Stimulated activated naive CD4-positive, alpha-beta T cell (primary cell): ENCODE data around the gene SEC24B.
"Not testable (repeated sequence)": the region's sequence is repeated elsewhere in the genome, so short reads cannot be mapped to it uniquely, and the experiment has no call there.

ENCODE experiments used
- DNase-seq, 6 experiments: peaks; one replicate each; lab custom pipeline; 2025; lab: John Stamatoyannopoulos, UW

Gene SEC24B

DNA sequence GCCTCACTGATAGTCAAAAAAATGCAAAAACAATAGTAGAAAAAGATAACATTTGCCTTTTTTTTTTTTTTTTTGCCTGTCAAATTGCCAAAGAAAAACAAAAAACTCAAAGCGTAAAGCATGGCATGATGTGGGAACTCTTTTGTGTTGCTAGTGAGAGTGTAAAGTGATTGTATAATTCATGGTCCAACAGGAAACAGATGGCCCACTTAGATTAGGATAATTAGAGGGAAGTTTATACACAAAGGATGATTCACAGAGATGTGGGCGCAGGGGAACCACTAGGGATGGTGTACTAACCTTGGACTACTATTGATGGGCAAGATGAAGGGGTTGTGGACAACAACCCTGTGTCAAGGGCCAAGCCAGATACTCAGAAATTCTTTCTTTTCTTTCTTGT is 142.8 kb downstream of the SEC24B start:
- DNase-seq: no peak

GRCh38 chr4:109578846-109579245 is 145.2 kb downstream of the SEC24B start:
- no peak for DNase-seq

DNA sequence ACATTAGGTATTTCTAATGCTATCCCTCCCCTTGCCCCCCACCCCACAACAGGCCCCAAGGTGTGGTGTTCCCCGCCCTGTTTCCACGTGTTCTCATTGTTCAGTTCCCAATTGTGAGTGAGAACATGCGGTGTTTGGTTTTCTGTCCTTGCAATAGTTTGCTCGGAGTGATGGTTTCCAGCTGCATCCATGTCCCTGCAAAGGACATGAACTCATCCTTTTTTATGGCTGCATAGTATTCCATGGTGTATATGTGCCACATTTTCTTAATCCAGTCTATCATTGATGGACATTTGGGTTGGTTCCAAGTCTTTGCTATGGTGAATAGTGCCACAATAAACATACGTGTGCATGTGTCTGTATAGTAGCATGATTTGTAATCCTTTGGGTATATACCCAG is 146.4 kb downstream of the SEC24B start:
- not testable (repeated sequence) for DNase-seq

- DNase-seq: peak in 2 of 6 experiments; percentile 25 to 31
These were observed 154.6 kb downstream of the SEC24B start for GRCh38 chr4:109588176-109588575.

DNA sequence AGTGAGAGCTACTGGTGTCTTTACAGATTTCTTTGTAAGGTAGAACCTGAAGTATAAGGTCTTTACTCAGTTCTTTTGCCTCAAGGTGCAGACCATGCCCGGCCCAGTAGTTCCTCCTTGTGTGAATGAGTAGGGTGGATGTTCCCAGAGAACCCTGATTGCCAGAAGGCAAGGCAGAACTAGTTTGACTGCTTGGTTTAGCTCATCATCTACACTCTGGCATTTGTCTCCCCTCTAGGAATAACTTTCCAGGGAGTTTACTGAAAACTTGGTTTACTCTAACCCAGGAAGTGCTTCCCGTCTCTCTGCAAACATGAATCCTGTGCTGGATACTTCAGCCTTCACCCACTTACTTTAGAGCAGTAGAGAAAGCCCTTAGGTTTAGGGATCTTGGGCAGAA is 155.5 kb downstream of the SEC24B start:
- DNase-seq: no peak

DNA sequence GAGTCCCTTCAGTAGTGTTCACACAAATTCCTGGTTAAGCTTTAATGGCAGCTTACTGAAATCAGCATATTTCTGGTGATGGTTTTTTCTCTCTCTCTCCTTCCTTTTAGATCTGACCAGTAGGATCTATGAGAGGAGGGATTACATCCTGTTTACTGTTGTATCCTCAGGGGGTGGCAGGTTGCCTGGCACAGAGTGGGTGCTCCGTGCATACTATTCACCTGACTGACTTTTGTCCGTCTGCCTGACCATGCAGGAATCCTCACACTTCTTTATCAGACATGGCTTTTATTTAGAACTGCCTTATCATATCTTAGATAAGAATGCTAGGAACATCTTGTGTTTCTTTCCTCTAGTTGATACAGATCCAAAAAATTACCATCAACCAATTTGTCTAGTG is 156.0 kb downstream of the SEC24B start:
- DNase-seq: no peak
